ENCODE results near the gene OSBPL6. TPM values are rescaled to one million over a fixed set of nuclear protein-coding genes. Genes with fewer than 3 reads are reported as not detected.

Gene OSBPL6
- total and polyA plus RNA-seq, 3 donors from 2014 or later: 1.7 to 3.8 (median 2.6) TPM

DNA sequence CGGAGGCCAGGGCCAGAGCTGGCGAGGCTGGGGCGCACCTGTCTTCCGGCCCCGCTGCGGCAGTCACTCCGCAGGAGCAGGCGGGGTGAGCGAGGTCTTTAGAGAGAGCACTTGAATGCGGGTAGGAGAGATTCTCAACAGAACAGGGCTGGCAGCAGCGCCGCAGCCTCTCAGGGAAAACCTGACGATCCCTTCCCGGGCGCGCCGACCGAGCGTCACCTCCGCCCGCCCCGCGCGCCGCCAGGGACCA lies 256.1 kb downstream of the OSBPL6 start:
- no peak for TF ChIP-seq POLR2A (IDR thresholded peaks at IDR 0.05)
- TF ChIP-seq, protein P1, sequence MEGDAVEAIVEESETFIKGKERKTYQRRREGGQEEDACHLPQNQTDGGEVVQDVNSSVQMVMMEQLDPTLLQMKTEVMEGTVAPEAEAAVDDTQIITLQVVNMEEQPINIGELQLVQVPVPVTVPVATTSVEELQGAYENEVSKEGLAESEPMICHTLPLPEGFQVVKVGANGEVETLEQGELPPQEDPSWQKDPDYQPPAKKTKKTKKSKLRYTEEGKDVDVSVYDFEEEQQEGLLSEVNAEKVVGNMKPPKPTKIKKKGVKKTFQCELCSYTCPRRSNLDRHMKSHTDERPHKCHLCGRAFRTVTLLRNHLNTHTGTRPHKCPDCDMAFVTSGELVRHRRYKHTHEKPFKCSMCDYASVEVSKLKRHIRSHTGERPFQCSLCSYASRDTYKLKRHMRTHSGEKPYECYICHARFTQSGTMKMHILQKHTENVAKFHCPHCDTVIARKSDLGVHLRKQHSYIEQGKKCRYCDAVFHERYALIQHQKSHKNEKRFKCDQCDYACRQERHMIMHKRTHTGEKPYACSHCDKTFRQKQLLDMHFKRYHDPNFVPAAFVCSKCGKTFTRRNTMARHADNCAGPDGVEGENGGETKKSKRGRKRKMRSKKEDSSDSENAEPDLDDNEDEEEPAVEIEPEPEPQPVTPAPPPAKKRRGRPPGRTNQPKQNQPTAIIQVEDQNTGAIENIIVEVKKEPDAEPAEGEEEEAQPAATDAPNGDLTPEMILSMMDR (IDR thresholded peaks at IDR 0.05): no peak
- intact Hi-C loops (cut with DNase I; ENCODE audit: low total_unique reads): no loop called here
- Histone ChIP-seq H3K27ac (peak overlapping the region; percentile 94 to 99), H3K27me3 (no peaks in the 10 kb centered on the region), H3K4me3 (peak overlapping the region; percentile 76 to 89), H3K4me1 (peaks cover 6% of the 10 kb centered on the region), H3K36me3 (ENCODE audit: low read depth, missing control alignments) (no peaks in the 10 kb centered on the region), H3K9me3 (no peaks in the 10 kb centered on the region)
- WGBS, 2 donors: 0 to 2% methylated on average over 10 to 25 of the region's 25 CpGs
- DNase-seq: no peak

DNA sequence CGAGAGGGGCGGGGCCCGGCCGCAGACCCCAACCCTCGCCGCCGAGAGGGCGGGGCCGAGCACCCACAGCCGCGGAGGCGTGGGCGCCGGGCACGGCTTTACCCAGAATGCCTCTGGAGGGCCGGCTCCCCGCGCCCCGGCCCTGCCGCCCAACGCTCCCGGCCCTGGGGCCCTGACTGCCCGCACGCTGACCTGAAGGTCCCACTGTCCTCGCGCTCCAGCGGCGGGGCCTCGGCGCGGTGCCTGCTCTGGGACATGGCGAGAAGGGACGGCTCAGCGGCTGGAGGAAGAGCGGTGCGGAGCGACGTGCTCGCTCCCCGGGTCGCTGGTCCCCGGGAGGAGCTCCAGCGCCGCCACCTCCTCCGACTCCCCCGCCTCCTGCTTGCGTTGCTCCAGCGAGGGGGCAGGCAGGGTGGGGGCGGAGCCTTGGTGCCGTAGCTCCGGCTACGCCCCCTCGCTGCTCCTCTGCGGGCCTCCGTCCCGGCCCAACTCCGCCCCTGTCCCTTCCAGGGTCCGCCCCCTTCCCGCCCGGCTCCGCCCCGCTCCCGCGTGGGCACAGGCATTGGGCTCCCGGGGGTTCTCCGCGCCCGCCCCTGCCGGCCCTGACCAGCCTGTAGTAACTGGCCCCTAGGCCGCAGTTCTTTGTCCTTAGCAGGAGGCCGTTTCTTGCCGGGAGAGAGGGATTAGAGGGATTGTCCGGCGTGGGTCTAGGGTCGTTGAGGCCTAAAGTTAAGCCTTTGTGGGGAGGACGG lies 256.6 kb downstream of the OSBPL6 start, which contains the start of the genes PJVK and PRKRA:
Gene PJVK, plus strand, starts transcription at position 605 of the 752 bp plus-strand sequence. CDS start 2,032 bp downstream, outside the sequence.
Gene PRKRA, minus strand, starts transcription at position 402 of the 752 bp plus-strand sequence. Its CDS starts 145 bp downstream, at position 257.
- Histone ChIP-seq H3K4me1 (peaks cover 6% of the 10 kb centered on the region), H3K27me3 (no peaks in the 10 kb centered on the region), H3K4me3 (peak within 1 kb of the TSS; percentile 76 to 89), H3K27ac (peak within 1 kb of the TSS; percentile 94 to 99), H3K9me3 (no peaks in the 10 kb centered on the region), H3K36me3 (ENCODE audit: low read depth, missing control alignments) (no peaks in the 10 kb centered on the region)
- peak; percentile 88 for TF ChIP-seq POLR2A (IDR thresholded peaks at IDR 0.05)
- TF ChIP-seq, protein P1 (IDR thresholded peaks at IDR 0.05): peak in 1 of 3 experiments; percentile 9
- 0 to 1% methylated on average over 6 to 49 of the region's 76 CpGs for WGBS, 2 donors
- peak; percentile 98 for DNase-seq
- intact Hi-C loops (cut with DNase I; ENCODE audit: low total_unique reads): no loop called here

DNA sequence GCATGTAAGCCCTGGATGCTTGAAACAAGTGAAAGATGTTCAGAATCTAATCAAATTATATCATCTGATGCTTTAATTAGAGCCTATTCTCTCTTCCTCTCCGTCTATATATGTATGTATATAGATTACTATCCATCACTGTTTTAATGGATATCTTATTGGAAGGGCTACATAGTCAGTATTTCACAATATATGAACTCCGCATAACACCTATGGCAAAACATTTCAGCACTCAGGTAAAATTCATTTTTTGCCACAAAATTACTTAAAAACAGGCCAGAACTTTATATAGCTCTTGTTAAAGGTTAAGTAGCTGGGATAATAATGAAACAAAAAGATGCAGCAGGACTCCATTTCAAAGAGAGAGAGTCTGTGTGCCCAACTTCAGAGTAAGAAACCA lies 258.0 kb downstream of the OSBPL6 start:
- DNase-seq: no peak
- WGBS, 2 donors: 60 to 83% methylated on average over 2 of the region's 2 CpGs
- no peaks in the 10 kb centered on the region for H3K36me3 ChIP-seq (ENCODE audit: low read depth, missing control alignments)
- no peaks in the 10 kb centered on the region for H3K27me3 ChIP-seq
- H3K9me3 ChIP-seq: no peaks in the 10 kb centered on the region
- H3K4me1 ChIP-seq: peaks cover 6% of the 10 kb centered on the region
- peak overlapping the region in 1 of 2 donors; percentile 76 for H3K4me3 ChIP-seq
- intact Hi-C loops (cut with DNase I; ENCODE audit: low total_unique reads): no loop called here
- no peak for TF ChIP-seq POLR2A (IDR thresholded peaks at IDR 0.05)
- TF ChIP-seq, protein P1 (IDR thresholded peaks at IDR 0.05): no peak
- peak overlapping the region in 1 of 2 donors; percentile 99 for H3K27ac ChIP-seq

Other genes starting within 250 kb of the OSBPL6 start
- gene PDE11A, start 121.7 kb upstream of the OSBPL6 start, total RNA-seq: 1 to 10 TPM; 2.2 to 3.3 TPM
- 7.8 TPM for gene PDE11A, start 121.7 kb upstream of the OSBPL6 start, polyA plus RNA-seq (ENCODE audit: insufficient read depth, low read depth, low replicate concordance)
- 10 to 100 TPM; 18.6 to 26.8 TPM for gene RBM45, start 82.1 kb upstream of the OSBPL6 start, total RNA-seq
- 11.2 TPM for gene RBM45, start 82.1 kb upstream of the OSBPL6 start, polyA plus RNA-seq (ENCODE audit: insufficient read depth, low read depth, low replicate concordance)